ENCODE results near the gene CRTC3. TPM values are rescaled to one million over a fixed set of nuclear protein-coding genes. Genes with fewer than 3 reads are reported as not detected.

The CRTC3 gene
- total and polyA plus RNA-seq, 2 of the 13 experiments (the other 11 are each of a cell fraction or from before 2014, with no cell fraction given) = 8.4 to 11.8 TPM

- Histone ChIP-seq H3K27ac (ENCODE audit: extremely low read length, insufficient read depth, low read length) (no peak overlapping the region), H2AFZ (ENCODE audit: low read length) (no peak overlapping the region), H3K9me3 (ENCODE audit: low read length) (peaks cover 14% of the 10 kb centered on the region; the same call in 1 of the 2 replicates), H3K79me2 (ENCODE audit: insufficient read depth, low read length) (no peaks in the 10 kb centered on the region), H3K36me3 (replicated peaks in 1 of 2; ENCODE audit: control insufficient read depth in 1 of 2, insufficient read depth in 2 of 2, low read length in 2 of 2) (no peaks in the 10 kb centered on the region), H3K9ac (ENCODE audit: insufficient read depth, low read depth, low read length) (no peak overlapping the region), H3K4me3 (replicated peaks in 1 of 3; ENCODE audit: insufficient read depth in 1 of 3, low read depth in 2 of 3, low read length in 3 of 3) (no peak overlapping the region), H3K4me2 (ENCODE audit: low read depth, low read length) (no peak overlapping the region), H3K4me1 (ENCODE audit: insufficient read depth, low read length) (no peaks in the 10 kb centered on the region), H4K20me1 (ENCODE audit: insufficient read depth, low read length) (no peaks in the 10 kb centered on the region), H3K27me3 (ENCODE audit: control insufficient read depth in 1 of 2, insufficient read depth in 2 of 2, low read length in 2 of 2) (no peaks in the 10 kb centered on the region; a peak in 1 of 5 replicates)
- POLR2A ChIA-PET = no interaction called here
- DNase-seq (ENCODE audit: low spot score) (no peak), ATAC-seq (no peak), FAIRE-seq (no peak)
- CTCF ChIA-PET (ENCODE audit: low intra/inter-chr PET ratio, low total read pairs) = no interaction called here
- no TSS peak for BruUV-seq (replicated peaks)
- intact Hi-C loops (cut with micrococcal nuclease; ENCODE audit: unreplicated experiment) (no loop called here), in situ Hi-C loops (cut with HindIII; ENCODE audit: extremely low pct_ligation_motif_present, low pct_unique_long_range_greater_than_20kb) (no loop called here)
- whole genome bisulfite sequencing (ENCODE audit: low lambda C conversion rate) = 62% methylated on average over 3 of the region's 3 CpGs
- TF ChIP-seq SP140L (CRISPR knock-in tag; IDR thresholded peaks at IDR 0.05; ENCODE audit: borderline replicate concordance) = no peak
- TF ChIP-seq ZNF30 (CRISPR knock-in tag; IDR thresholded peaks at IDR 0.05) = no peak
- no peak for TF ChIP-seq ZNF274 (CRISPR knock-in tag; IDR thresholded peaks at IDR 0.05)
- TF ChIP-seq ZFP1 (CRISPR knock-in tag; IDR thresholded peaks at IDR 0.05) = no peak
- TF ChIP-seq TBX3 (IDR thresholded peaks at IDR 0.05; ENCODE audit: borderline replicate concordance) = no peak
- TF ChIP-seq ZNF230 (CRISPR knock-in tag; IDR thresholded peaks at IDR 0.05) = no peak
- TF ChIP-seq TCF7 (IDR thresholded peaks at IDR 0.05; ENCODE audit: low read depth) = no peak
- no peak for TF ChIP-seq ZNF678 (CRISPR knock-in tag; IDR thresholded peaks at IDR 0.05)
- TF ChIP-seq ZNF350 (CRISPR knock-in tag; IDR thresholded peaks at IDR 0.05; ENCODE audit: borderline replicate concordance, low read depth) = no peak
- TF ChIP-seq ZNF18 (CRISPR knock-in tag; IDR thresholded peaks at IDR 0.05; ENCODE audit: insufficient replicate concordance) = no peak
- no peak for TF ChIP-seq ZNF136 (CRISPR knock-in tag; IDR thresholded peaks at IDR 0.05; ENCODE audit: low read depth)
- no peak for TF ChIP-seq PLSCR1 (CRISPR knock-in tag; IDR thresholded peaks at IDR 0.05; ENCODE audit: borderline replicate concordance)
- TF ChIP-seq SMC3 (IDR thresholded peaks at IDR 0.05; ENCODE audit: low read length) = no peak
- no peak for TF ChIP-seq ZNF484 (CRISPR knock-in tag; IDR thresholded peaks at IDR 0.05; ENCODE audit: borderline replicate concordance, low read depth)
- TF ChIP-seq WIZ (CRISPR knock-in tag; IDR thresholded peaks at IDR 0.05) = no peak
- no peak for TF ChIP-seq SMARCE1 (IDR thresholded peaks at IDR 0.05; ENCODE audit: borderline replicate concordance)
- TF ChIP-seq FOXO1 (CRISPR knock-in tag; IDR thresholded peaks at IDR 0.05) = no peak
Observed at GRCh38 chr15:90512981-90513380, 16.7 kb upstream of the CRTC3 start.
